Left ventricle myocardium inferior (tissue), 1 donor: ENCODE data around the gene TESPA1. TPM values are rescaled to one million over a fixed set of nuclear protein-coding genes. Genes with fewer than 3 reads are reported as not detected.

Experiments
- DNase-seq: peaks from one replicate; pipeline ENCODE4 v3.0.0-alpha.2; 2020
- H3K27ac ChIP-seq: fragments of 200-600 bp; replicated peaks from 2 replicates; pipeline ENCODE4 v1.8.0; 2021
- H3K27me3 ChIP-seq: fragments of 200-600 bp; 2 replicates; pipeline ENCODE4 v1.8.0; 2021; ENCODE audit warnings: low read depth
- H3K36me3 ChIP-seq: fragments of 200-600 bp; 2 replicates; pipeline ENCODE4 v1.8.0; 2021
- H3K4me1 ChIP-seq: fragments of 200-600 bp; 2 replicates; pipeline ENCODE4 v1.8.0; 2021
- H3K4me3 ChIP-seq: fragments of 200-600 bp; 2 replicates; pipeline ENCODE4 v1.8.0; 2021; ENCODE audit warnings: mild to moderate bottlenecking, moderate library complexity
- H3K9me3 ChIP-seq: fragments of 200-600 bp; replicated peaks from 2 replicates; pipeline ENCODE4 v1.8.0; 2021
- intact Hi-C: fragments of 100-400 bp; cut with micrococcal nuclease; formaldehyde crosslinking; loops from one replicate; pipeline ENCODE4 v1.11.0; 2022
- total RNA-seq: library from RNA; stranded (reverse); fragmentation: NEBNext Ultra II Directional; extraction: Animal tissue kit (Norgen Biotek cat#: 25700); gene quantifications from one replicate; pipeline ENCODE4 v1.2.1, GENCODE V29; 2021
- TF ChIP-seq, protein P1 (sequence below): fragments of 200-600 bp; IDR thresholded peaks from 2 replicates; pipeline ENCODE4 v1.8.0; 2021; ENCODE audit warnings: antibody characterized with exemption, mild to moderate bottlenecking, borderline replicate concordance
- donor health status: DM: no; HTN: yes; CAD: no; lungs with severe emphysema.

Gene TESPA1
- total RNA-seq, 1 donor from 2014 or later = 0.27 TPM

DNA sequence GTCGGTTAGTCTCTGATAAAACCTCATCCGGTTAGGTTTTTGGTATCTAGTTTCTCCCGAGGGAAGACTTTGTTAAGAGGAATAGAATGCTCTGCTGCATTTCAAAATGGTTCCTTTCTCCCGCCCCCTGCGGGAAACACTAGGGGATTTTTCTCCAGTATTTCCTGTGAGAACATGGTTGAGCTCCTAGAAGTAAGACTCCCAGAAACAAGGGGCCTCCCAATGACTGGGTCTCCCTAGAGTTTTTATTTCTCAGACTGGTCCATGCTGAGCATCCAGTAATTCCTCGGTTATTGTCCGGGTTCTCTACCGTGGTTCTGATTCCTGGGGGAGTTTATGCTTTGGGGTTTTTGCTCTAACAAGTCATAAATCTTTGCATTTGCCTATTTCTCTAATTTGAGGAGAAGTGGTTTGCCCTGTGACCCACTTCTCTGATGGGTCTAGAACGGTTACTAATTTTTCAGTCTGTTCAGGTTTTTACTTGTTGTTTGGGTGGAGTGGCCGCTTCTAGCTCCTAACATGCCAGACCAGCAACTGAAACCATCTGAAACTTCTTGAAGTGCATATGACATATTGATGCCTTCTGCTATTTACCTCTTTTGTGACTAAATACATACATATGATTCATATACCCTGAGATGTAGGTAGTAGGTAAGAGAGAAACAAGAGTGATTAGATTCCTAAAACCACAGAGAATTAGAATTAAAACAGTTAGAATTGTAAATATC is 25.1 kb downstream of the TESPA1 start:
- Histone ChIP-seq H3K9me3 (no peaks in the 10 kb centered on the region), H3K4me1 (no peaks in the 10 kb centered on the region), H3K27me3 (peaks cover 77% of the 10 kb centered on the region), H3K36me3 (no peaks in the 10 kb centered on the region), H3K27ac (no peak overlapping the region), H3K4me3 (no peak overlapping the region)
- intact Hi-C loops = loop anchor here (5.0 kb wide), 1 partner anchor 207 kb away; no protein-coding TSS in a partner anchor
- TF ChIP-seq, protein P1, sequence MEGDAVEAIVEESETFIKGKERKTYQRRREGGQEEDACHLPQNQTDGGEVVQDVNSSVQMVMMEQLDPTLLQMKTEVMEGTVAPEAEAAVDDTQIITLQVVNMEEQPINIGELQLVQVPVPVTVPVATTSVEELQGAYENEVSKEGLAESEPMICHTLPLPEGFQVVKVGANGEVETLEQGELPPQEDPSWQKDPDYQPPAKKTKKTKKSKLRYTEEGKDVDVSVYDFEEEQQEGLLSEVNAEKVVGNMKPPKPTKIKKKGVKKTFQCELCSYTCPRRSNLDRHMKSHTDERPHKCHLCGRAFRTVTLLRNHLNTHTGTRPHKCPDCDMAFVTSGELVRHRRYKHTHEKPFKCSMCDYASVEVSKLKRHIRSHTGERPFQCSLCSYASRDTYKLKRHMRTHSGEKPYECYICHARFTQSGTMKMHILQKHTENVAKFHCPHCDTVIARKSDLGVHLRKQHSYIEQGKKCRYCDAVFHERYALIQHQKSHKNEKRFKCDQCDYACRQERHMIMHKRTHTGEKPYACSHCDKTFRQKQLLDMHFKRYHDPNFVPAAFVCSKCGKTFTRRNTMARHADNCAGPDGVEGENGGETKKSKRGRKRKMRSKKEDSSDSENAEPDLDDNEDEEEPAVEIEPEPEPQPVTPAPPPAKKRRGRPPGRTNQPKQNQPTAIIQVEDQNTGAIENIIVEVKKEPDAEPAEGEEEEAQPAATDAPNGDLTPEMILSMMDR = no peak
- no peak for DNase-seq

DNA sequence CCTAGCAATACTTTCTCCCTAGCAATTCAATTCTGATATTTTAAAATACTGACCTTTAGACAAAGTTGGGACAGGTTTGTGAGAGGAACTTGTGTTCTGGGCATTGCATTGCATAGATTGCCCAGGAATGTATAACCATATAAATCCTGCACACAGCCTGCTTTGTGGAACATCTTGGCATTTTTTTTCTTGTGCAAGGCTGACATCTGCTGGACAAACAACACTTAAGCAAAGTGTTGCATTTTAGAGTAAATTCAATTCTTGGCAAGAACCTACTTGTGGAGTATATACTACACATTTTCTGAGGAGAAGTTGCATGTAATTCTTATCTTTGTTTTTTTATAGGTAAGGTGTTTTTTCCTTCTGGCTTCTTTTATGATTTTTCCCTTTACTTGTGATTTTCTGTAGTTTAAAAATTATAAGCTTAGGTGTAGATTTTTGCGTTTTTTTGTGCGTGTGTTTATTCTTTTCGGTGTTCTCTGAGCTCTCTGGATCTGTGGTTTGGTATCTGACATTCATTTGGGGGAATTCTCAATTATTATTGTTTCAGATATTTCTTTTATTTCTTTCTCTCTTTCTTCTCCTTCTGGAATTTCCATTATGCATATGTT is 26.4 kb downstream of the TESPA1 start:
- DNase-seq = no peak
- no peaks in the 10 kb centered on the region for H3K9me3 ChIP-seq
- H3K27ac ChIP-seq = no peak overlapping the region
- intact Hi-C loops = loop anchor here (5.0 kb wide), 1 partner anchor 206 kb away; no protein-coding TSS in a partner anchor
- no peaks in the 10 kb centered on the region for H3K36me3 ChIP-seq
- no peaks in the 10 kb centered on the region for H3K4me1 ChIP-seq
- no peak overlapping the region for H3K4me3 ChIP-seq
- H3K27me3 ChIP-seq = peaks cover 72% of the 10 kb centered on the region
- TF ChIP-seq, protein P1 = peak; percentile 74

DNA sequence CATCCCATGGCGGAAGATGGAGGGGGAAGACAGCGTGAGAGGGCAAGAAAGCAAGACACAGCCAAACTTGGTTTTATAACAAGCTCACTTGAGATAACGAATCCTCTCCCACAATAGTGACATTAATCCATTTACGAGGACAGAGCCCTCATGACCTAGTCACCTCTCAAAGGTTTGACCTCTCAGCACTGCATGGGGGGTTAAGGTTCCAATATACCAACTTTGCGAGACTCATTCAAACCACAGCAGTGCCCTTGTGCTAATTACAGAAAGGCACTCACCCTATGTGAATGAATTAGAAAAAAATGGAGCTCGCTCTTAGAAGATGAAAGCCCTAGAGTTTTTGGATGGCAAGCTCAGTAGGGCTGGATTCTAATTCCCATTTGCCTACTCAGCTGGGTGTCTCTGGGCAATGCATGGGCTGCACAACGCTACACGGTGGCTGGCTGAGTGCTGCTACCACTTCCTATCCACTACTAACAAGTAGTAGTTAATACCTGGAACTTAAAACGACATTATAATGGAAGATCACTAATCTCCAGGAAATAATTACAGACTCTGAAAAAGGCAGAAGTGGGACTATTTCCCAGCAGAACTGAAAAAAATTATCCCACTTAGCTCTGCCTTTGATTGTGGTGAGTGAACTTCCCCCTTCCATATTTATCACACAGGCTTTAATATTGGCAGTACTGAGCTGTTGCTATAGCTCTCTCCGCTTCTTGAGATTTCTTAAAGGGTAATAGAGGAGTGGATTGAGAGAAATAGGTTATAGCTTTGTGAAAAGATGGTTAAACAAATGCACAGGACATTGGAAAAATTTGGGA is 27.5 kb downstream of the TESPA1 start:
- Histone ChIP-seq H3K4me1 (no peaks in the 10 kb centered on the region), H3K27ac (no peak overlapping the region), H3K9me3 (no peaks in the 10 kb centered on the region), H3K36me3 (no peaks in the 10 kb centered on the region), H3K4me3 (no peak overlapping the region), H3K27me3 (peaks cover 62% of the 10 kb centered on the region)
- intact Hi-C loops = loop anchor here (5.0 kb wide), 1 partner anchor 205 kb away; no protein-coding TSS in a partner anchor
- TF ChIP-seq, protein P1 = no peak
- DNase-seq = no peak

DNA sequence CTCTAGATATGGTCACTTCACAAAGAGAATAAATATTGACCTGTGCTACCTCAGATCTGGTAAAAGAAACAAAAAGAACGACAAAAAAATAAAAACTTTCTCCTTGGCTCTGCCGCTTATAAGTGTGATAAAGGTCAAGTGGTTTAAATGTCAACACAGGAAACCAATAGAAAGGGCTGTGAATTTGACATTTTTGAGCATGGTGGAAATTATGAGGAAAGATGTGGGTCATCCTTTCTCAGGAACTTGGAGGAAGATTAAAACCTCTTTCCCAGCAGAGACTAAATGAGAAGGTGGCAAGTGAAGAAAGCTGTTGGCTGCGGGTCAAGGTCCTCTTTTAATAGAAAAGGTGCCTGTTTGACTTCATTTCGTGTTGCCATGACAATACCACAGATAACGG is 28.2 kb downstream of the TESPA1 start:
- H3K27me3 ChIP-seq = peaks cover 63% of the 10 kb centered on the region
- no peaks in the 10 kb centered on the region for H3K4me1 ChIP-seq
- H3K36me3 ChIP-seq = no peaks in the 10 kb centered on the region
- no peak for DNase-seq
- H3K9me3 ChIP-seq = no peaks in the 10 kb centered on the region
- no peak overlapping the region for H3K27ac ChIP-seq
- intact Hi-C loops = loop anchor here (5.0 kb wide), 1 partner anchor 204 kb away; no protein-coding TSS in a partner anchor
- TF ChIP-seq, protein P1 = no peak
- no peak overlapping the region for H3K4me3 ChIP-seq

DNA sequence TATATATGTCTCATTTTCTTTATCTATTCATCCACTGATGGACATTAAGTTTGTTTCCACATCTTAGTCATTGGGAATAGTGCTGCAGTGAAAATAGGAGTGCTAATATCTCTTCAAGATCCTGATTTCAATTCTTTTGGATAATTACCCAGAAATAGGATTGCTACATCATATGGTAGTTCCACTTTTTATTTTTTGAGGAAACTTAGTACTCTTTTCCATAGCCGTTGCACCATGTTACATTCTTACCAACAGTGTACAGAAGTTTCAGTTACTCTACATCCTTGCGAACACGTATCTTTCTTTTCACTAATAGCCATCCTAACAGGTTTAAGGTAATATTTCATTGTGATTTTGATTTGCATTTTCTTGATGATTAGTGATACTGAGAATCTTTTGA is 29.8 kb downstream of the TESPA1 start:
- H3K4me1 ChIP-seq = no peaks in the 10 kb centered on the region
- H3K36me3 ChIP-seq = no peaks in the 10 kb centered on the region
- peaks cover 59% of the 10 kb centered on the region for H3K27me3 ChIP-seq
- no peak for DNase-seq
- H3K27ac ChIP-seq = no peak overlapping the region
- no peaks in the 10 kb centered on the region for H3K9me3 ChIP-seq
- no peak overlapping the region for H3K4me3 ChIP-seq
- intact Hi-C loops = loop anchor here (5.0 kb wide), 1 partner anchor 202 kb away; no protein-coding TSS in a partner anchor
- TF ChIP-seq, protein P1 = no peak
